Jurkat, Clone E6-1 (cell line): ENCODE results near the gene ICE1.
"Not testable (repeated sequence)": the region's sequence is repeated elsewhere in the genome, so short reads cannot be mapped to it uniquely, and the experiment has no call there.

Experiments
- DNase-seq: peaks from one replicate; pipeline ENCODE4 v3.0.0-alpha.2; 2011; ENCODE audit warnings: low read depth, low spot score
- H3K4me3 ChIP-seq: 2 replicates; pipeline ENCODE4 v1.5.1; 2011; ENCODE audit warnings: mild to moderate bottlenecking, low read length, control low read depth, moderate library complexity

The ICE1 gene

DNA sequence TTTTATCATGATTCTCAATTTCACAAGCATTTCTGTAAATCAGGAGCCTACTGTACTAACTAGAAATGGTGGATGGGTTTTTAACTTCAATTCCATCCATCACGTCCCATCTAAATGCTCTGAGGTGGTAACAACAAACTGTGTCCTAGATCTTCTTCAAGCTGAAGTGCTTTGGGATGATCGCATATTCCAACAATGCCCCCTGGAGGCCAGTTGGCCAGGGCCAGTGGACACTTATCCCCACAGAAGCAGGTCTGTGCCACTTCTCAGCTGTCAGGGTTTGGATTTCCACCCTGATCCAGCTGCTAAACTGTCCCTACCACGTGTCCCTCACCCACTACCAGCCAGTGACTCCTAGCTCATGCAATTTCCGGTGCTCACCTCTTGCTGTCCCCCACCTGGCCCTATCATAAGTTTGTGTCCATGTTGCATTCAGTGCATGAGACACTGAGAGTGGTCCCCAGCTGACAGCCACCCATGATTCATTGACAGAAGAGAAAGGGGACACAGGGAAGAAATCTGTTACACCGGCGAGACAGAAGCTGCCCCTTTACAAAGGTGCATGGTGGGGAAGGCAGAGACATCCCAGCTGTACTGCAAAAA lies 28.0 kb upstream of the ICE1 start:
- not testable (repeated sequence) for H3K4me3 ChIP-seq, DNase-seq

DNA sequence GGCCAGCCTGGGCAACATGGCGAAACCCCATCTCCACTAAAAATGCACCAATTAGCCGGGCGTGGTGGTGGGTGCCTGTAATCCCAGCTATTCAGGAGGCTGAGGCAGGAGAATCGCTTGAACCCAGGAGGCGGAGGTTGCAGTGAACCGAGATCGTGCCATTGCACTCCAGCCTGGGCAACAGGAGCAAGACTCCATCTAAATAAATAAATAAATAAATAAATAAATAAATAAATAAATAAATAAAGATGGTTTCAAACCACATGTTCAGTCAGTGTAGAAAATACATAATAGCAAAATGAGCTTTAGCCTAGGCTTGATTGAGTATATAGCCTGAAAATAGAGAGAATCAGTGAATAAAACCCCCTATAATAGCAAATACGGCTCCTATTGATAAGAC lies 27.4 kb upstream of the ICE1 start:
- not testable (repeated sequence) for DNase-seq, H3K4me3 ChIP-seq

DNA sequence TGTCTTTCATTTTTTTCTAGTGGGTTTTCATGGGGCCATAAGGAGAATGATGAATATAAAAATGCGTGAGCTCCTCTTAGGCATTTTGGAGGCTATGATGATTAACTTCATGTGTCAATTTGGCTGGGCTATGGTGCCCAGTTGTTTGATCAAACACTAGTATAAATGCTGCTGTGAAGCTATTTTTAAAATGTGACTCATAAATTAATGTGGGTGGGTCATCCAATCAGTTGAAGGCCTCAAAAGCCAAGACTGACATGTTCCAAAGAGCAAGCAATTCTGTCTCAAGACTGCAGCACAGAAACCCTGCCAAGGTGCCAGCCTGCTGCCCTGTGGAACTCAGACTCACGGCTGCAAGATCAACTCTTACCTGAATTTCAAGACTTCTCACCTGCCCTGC lies 24.4 kb upstream of the ICE1 start:
- no peak for DNase-seq
- H3K4me3 ChIP-seq: no peak overlapping the region

DNA sequence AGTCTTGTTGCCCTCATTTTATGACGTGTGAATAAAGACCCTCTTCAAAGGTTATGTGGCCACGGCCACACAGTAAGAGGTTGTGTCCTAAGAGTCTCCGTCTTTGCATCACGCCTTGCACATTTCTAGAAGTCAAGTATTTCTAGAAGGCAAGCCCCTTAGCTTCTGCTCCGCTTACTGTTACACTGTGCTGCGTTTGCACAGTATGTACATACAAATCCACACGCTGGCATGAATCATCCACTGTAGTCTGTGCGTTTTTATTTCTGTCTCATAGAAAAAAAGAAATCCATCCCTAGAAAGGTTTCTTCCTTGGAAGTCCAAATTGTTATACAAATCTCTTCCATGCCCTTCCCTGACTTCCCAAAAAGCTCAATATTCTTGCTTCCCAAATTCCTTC lies 21.4 kb upstream of the ICE1 start:
- no peak overlapping the region for H3K4me3 ChIP-seq
- DNase-seq: no peak

DNA sequence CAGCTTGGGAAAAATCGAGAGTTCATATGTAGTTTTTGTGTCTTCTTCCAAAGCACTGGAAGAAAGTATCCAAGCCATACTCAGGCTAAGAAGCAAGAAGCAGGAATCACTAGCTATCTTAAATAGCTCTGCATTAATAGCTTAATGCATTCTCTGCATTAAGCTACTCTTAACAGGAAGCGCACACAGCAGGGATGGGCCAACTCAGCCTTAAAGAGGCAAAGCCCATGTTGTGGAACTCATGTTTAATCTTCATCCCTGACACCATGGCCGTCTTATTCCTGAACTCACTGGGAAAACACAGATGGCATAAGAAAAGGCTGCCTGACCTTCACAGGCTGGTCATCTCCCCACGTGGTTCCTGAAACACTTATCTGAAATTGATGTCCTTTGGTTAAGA lies 18.7 kb upstream of the ICE1 start:
- DNase-seq: no peak
- no peak overlapping the region for H3K4me3 ChIP-seq

DNA sequence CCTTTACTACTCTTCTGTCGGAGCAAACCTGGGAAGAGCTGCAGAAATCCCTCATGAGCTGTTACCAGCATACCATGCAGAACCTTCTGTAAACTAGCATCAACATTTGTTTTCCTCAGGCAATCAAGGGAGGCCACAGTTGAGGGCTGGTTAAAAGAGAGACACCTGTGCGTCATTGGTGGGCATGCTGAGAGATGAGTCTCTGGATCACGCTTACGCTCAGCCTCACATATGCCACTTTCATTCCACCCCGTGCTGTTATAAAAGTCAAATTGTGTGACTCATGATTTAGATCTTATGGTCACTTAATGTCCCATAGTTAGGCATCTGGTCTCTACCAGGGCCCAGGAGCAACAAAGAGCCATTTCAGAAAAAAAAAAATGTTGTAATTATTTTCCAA lies 18.1 kb upstream of the ICE1 start:
- no peak overlapping the region for H3K4me3 ChIP-seq
- no peak for DNase-seq

DNA sequence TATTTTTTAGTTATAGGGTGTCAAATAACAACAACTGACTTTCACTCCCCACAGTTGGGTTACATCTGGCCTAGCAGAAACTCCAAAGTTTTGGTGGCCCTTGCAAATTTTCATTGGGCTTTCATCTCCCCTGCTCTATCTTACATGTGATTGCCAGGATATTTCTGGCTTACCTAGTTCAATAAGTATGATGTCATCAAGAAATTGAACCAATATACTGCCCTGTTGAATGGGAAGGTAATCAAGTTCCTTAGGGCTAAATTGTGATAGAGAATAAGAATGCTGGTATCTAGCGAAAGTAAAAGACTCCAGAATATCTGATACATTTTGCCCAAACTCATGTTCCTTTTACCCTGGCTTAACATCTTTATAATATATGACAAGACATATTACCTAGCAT lies 17.0 kb upstream of the ICE1 start:
- H3K4me3 ChIP-seq: no peak overlapping the region
- no peak for DNase-seq

DNA sequence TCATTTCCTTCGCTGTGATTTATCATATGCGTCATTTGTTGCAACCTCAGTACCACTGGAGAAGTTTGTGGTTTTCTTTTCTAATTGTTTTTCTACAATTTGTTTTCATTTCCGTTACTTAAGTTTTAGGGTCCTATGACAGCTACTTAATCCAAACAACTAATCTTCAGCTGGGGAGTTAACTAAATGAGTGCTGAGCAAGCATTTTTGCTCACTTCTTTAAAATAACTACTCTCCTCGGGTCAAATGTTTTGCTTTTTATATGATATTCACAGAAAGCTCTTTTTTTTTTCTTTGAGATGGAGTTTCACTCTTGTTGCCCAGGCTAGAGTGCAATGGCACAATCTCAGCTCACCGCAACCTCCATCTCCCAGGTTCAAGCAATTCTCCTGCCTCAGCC lies 14.6 kb upstream of the ICE1 start:
- no peak overlapping the region for H3K4me3 ChIP-seq

DNA sequence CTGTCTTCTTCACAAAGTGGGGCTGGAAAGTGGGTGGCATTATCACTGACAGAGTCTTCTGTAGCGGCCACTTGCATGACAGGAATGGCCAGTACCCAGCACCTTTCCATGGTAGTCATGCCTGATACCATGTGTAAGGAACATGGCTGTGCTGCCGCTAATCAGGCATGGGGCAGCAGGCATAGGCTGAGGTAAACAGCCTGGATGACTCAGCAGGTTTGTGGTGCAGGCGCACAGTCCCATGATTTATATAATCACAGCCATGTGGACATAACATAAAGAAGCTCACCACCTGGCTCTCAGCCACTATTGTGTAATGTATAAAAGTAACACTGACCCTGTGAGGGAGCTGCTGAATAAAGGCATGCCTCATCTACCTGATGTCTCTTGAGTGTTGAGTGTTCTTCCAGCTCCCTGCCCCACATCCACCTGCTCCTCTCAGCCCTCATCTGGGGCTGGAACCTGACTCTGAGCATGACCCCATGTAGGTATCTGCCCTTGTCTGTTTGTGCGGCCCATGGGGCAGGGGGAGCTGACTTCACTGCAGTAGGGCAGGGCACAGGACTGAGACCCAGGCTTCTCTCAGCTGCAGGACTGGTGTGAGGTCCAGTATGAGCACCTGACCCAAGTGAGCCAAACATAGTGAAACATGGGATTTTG lies 13.2 kb upstream of the ICE1 start:
- peak; percentile 31 for DNase-seq
- H3K4me3 ChIP-seq: no peak overlapping the region

More for the DNA sequence above, 14.6 kb upstream of the ICE1 start:
- DNase-seq: no peak

DNA sequence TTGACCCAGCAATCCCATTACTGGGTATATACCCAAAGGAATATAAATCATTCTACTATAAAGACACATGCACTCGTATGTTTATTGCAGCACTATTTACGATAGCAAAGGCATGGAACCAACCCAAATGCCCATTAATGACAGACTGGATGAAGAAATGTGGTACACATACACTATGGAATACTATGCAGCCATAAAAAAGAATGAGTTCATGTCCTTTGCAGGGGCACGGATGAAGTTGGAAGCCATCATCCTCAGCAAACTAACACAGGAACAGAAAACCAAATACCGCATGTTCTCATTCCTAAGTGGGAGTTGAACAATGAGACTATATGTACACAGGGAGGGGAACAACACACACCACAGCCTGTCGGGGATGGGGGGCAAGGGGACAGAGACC lies 8.6 kb upstream of the ICE1 start:
- not testable (repeated sequence) for DNase-seq, H3K4me3 ChIP-seq

DNA sequence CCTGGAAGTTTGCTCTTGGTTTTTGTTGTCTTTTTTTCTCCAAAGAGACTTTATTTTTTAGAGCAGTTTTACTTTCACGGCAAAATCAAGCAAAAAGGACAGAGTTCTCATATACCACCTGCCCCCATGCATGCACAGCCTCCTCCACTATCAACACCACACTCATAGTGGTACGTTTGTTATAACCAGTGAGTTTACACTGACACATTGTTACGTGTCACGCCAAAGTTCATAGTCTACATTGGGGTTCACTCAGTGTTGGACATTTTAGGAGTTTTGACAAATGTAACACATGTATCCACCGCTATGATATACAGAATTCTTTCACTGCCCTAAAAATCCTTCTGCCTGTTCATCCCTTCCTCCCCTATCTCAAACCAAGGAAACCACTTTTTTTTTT lies 7.5 kb upstream of the ICE1 start:
- no peak for DNase-seq
- no peak overlapping the region for H3K4me3 ChIP-seq

DNA sequence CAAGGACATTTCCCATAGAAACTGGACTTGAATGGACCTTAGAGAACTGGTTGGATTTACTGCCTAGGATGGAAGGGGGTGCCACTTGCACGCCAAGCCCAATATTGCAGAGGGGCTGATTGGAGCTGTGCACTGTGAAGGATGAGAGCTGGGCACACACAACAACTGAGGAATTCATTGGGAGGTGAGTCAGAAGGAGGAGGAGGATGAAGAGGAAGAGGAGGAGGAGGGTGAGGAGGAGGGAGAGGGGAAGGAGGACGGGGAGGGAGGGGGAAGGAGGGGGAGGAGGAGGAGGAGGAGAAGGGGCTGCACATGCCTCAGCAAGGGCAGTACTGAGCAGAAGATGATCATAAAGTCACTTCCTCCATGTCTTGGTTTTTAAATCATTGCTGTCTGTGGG lies 5.7 kb upstream of the ICE1 start:
- no peak for DNase-seq
- H3K4me3 ChIP-seq: no peak overlapping the region

DNA sequence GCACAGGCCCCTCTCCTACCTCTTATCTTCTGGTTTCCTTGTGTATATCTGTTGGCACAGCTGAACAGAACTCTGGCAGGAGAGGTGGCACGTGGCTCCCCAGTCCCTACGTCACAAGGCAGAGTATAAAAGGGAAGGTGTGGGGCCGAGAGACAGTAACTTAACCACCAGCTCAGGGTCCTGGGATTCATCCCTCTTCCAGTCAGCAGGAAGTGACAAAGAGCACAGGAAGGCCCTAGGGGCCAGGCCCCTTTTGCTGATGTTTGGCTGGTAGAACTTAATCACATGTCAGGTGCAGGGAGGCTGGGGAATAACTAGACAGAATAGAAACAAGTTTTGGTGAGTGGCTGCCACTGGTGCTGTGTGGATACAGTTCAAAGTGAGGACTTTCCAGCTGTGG lies 4.5 kb upstream of the ICE1 start:
- no peak overlapping the region for H3K4me3 ChIP-seq
- no peak for DNase-seq

DNA sequence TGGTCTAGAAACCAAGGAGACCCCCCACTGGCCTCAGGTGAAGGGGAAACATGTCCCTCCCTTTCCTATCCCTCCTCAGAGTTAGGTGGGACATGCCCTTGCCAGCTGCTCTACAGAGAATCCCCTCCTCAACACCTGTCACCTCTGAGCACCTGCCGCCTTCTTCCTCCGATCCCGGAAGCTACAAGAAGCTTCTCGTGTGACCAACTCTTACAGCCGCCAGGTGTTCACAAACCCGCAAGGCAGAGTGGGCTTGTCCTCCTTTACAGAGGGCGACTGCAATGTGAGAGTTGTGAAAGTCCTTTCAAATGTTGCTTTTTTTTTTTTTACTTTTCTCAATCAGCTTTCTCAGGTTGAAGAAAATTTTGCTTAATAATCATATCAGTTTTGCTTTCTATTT lies 3.7 kb upstream of the ICE1 start:
- no peak for DNase-seq
- H3K4me3 ChIP-seq: no peak overlapping the region

DNA sequence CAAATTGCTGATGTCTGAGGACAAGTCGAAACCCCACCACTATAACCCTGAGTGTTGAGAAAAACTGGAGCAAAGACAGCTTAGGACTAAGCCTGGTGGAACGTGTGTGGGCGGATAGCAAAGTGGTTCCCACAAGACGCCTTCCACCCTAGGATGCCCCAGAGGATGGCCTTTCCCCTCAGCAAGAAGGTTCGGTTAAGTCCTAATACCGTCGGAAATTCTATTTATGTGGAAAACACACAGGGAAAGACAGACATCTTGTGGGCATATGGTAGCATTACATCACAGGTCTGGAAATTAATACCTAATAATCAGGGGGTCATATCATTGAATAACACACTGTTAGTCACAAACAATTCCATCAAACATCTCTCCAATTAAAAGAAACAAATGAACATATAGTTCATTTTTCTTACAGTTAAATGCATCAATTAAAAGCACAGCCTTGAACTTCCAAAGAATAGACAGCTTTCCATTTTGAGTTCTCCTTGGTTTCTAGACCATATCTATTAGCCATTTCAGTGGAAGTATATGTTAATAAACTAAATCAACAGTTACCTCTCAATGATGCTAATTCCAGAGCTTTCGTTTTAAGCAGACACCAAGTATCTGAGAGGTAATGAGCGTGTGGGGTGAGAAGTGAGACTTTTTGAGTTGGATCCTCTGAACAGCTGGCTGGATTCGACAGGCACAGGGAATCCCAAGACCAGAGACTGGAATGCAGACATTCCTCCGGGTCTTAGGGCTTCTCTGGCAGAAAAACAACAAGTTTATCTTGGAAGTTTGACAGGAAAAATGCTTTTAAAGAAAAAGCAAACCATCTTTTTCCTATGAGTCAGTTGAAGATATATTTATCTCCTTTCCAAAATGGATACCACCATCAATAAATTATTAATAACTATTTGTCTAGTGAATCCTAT lies 2.9 kb upstream of the ICE1 start:
- no peak for DNase-seq
- no peak overlapping the region for H3K4me3 ChIP-seq

DNA sequence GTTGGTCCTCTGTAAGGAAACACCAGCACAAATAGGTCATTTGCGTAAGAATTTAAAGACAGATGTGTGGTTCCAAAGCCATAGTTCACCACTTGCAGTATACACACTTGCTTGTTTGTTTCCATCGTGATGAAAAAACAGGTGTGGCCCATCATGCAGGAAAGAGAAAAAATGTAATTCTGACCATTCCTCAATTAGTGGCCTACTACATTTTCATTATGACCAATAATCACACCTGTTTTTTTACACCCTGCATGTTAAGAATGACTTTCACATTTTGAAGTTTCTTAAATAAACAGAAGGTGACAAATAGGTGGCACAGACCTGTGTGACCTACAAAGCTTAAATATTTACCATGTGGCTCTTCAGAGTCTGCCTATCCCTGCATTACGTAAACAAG lies 2.2 kb upstream of the ICE1 start:
- no peak for DNase-seq

DNA sequence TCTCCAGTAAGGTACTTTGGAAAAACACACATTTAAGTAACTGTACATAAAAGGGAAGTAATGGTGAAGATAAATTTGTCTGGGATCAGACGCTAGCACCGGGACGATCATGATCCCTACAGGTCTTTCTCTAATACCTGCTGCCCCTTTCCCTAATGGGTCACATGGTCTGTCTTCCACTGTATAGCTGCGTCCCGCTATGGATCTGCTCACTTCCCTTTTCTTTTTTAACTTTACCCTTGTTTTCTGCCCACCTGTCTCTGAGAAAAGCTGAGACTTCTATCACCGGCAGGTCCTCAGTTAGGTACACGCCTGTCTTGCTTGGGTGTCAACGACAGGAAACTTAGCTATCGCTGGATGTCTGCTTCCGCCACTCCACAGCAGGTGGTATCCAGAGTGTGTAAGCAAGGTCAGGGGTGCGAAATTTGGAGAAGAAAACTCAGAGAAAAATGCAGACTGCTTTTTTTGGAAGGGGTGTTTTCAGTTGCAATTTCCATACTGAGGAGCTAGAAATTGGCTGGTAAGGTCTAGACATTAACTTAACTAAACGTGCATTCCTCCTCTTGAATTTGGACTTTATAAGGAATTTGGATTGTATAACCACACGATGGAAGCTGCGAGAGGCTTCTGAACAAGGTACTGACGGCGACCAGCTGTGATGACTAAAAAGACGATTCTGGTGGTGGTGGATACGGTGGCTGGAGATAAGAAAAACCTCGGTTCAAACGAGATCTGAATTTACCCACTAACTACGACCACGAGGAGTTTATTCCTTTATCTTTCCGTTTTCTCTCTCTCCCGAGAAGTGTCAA lies 1.1 kb upstream of the ICE1 start:
- peak overlapping the region; percentile 88 for H3K4me3 ChIP-seq
- DNase-seq: peak; percentile 47

More for the DNA sequence above, 2.2 kb upstream of the ICE1 start:
- no peak overlapping the region for H3K4me3 ChIP-seq

DNA sequence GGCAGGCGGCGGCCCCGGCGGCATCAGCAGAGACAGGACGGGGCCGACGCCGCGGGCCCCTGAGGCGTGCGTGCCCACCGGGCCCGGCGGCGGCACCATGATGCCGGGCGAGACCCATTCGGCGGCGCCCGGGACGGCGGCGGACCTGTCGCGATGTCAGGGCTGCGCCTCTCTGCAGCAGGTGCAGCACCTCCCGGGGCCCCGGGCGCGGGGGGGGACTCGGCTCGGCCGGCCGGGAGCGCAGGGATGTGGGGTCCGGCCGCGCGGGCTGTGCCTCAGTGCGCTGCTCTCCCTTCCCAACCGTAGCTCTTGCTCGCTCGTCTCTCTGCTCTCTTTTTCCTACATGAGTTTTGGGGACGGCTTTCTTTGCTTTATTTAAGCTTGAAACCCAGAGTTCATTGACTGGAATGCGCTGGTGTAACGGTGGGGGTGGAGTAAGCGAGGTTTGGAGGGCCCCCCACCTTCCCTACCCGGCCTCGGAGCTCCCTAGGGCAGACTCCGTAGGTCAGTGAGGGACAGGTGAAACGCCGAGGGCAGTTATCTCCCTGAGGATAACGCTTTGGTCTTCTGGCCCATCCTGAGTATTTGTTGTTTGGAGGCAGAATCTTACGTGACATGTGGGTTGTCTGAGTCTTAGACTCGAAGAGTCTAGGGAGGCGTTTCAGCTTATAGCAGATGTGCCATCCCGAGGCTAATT lies 490 bp downstream of the ICE1 start:
- H3K4me3 ChIP-seq: peak overlapping the region; percentile 88
- DNase-seq: no peak

DNA sequence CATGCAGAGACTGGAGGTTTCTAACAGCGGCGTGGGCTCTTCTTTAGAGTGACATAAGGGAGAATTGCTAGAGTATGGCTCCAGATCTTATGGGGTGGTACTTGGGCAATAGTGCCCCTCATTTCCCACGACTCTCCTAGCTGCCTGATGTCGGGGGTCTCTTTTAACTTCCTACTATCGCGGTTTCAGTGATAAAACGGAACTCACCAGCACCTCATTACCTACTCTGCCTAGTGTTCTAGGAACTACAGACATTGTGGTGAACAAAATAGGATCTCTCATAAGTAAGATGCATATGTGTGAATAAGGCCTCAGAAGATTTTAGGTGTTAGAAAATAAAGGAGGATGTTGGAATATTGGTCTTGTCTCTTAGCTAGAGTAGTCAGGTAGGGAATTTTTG lies 1.1 kb downstream of the ICE1 start:
- peak overlapping the region; percentile 88 for H3K4me3 ChIP-seq
- no peak for DNase-seq
